ENCODE data around the gene TMEM238. TPM values are rescaled to one million over a fixed set of nuclear protein-coding genes. Genes with fewer than 3 reads are reported as not detected.

The TMEM238 gene
- total and polyA plus RNA-seq, 9 of the 15 experiments (the other 6 are each of a cell fraction or from before 2014, with no cell fraction given): 0.18 to 5.1 (median 1.3) TPM; not detected in 4

- no peak overlapping the region for H3K4me3 ChIP-seq
These were observed 18.1 kb downstream of the TMEM238 start for GRCh38 chr19:55365964-55366363.

More at GRCh38 chr19:55365964-55366363, 18.1 kb downstream of the TMEM238 start:
- no peak for ATAC-seq
- no peak for TF ChIP-seq ZNF785 (CRISPR knock-in tag; IDR thresholded peaks at IDR 0.05)
- no peak for TF ChIP-seq SLC30A9 (CRISPR knock-in tag; IDR thresholded peaks at IDR 0.05)
- no peak for TF ChIP-seq GATAD2A (IDR thresholded peaks at IDR 0.05)
- peak; percentile 72 for TF ChIP-seq EGR1 (conservative IDR thresholded peaks at IDR 0.05)
- no peak for TF ChIP-seq ZBTB17 (CRISPR knock-in tag; IDR thresholded peaks at IDR 0.05)
- 0 out of 2 replicates have a peak, but pooled peaks have one; percentile 31 for TF ChIP-seq ZNF740 (CRISPR knock-in tag; IDR thresholded peaks at IDR 0.05)
- no peak for TF ChIP-seq ZNF740 (tag; IDR thresholded peaks at IDR 0.05)
- no peak for TF ChIP-seq ZNF212 (CRISPR knock-in tag; IDR thresholded peaks at IDR 0.05)
- Histone ChIP-seq H3K4me1 (replicated peaks in 1 of 2; ENCODE audit: control insufficient read depth in 2 of 2, insufficient read depth in 2 of 2, low read length in 2 of 2) (peaks cover 0 to 59% of the 10 kb centered on the region in 2 experiments; a peak in 3 of 5 replicates), H2AFZ (ENCODE audit: low read depth, low read length) (no peak overlapping the region), H3K36me3 (ENCODE audit: control insufficient read depth, insufficient read depth, low read length) (no peaks in the 10 kb centered on the region), H3K4me2 (ENCODE audit: insufficient read depth, low read length) (no peak overlapping the region), H3K79me2 (ENCODE audit: control insufficient read depth, insufficient read depth, low read length) (no peaks in the 10 kb centered on the region), H3K9ac (ENCODE audit: insufficient read depth in 1 of 2, low read depth in 2 of 2, low read length in 2 of 2) (0 out of 4 replicates have a peak overlapping the region, but pooled peaks of 1 of the 2 experiments have one; percentile 52), H3K9me3 (replicated peaks; ENCODE audit: control insufficient read depth, insufficient read depth, low read depth, low read length) (no peaks in the 10 kb centered on the region), H3K9me1 (ENCODE audit: control insufficient read depth, insufficient read depth, low read length) (no peaks in the 10 kb centered on the region), H3K27me3 (ENCODE audit: control insufficient read depth in 2 of 2, insufficient read depth in 2 of 2, low read length in 2 of 2) (peaks cover 10% of the 10 kb centered on the region in 2 experiments; a peak in 3 of 5 replicates), H4K20me1 (replicated peaks; ENCODE audit: control insufficient read depth, insufficient read depth, low read length) (0 out of 2 replicates have a peak, but pooled peaks cover 3% of the 10 kb centered on the region), H3K27ac (ENCODE audit: extremely low read depth, low read depth, low read length) (no peak overlapping the region)
- DNase-seq (ENCODE audit: extremely low read depth in 1 of 4, low spot score in 3 of 4): no peak
- 41% methylated on average over 5 of the region's 19 CpGs for WGBS (ENCODE audit: insufficient coverage, low coverage, missing lambda C conversion rate)
- intact Hi-C loops (cut with micrococcal nuclease): no loop called here
- FAIRE-seq: no peak
- in situ Hi-C loops (cut with MboI): no loop called here
- CTCF ChIA-PET (ENCODE audit: low intra/inter-chr PET ratio): interaction anchor here (1.2 kb wide), 1 partner anchor 9 kb away, joined by 5 read pairs; no protein-coding TSS in a partner anchor
- no TSS peak for BruUV-seq (replicated peaks)
- POLR2A ChIA-PET: interaction anchor here (0.7 to 1.3 kb wide), 2 partner anchors 11 to 22 kb away, joined by 4 to 5 read pairs; no protein-coding TSS in a partner anchor

Measured in K562 (cell line).